Coronary artery (tissue), 2 donors: ENCODE measurements around the gene DTNB.

Experiments used
- DNase-seq: peaks from one replicate; pipeline ENCODE4 v3.0.0-alpha.2; 2017; ENCODE audit warnings: low spot score
- H3K27ac ChIP-seq, 2 donors: fragments of 200-600 bp; sonication (generic); one replicate each; pipeline ENCODE4 v1.5.1; 2016 to 2019
- H3K4me3 ChIP-seq: fragments of 200-600 bp; sonication (generic); 2 replicates; pipeline ENCODE4 v1.5.1; 2016; ENCODE audit warnings: mild to moderate bottlenecking, moderate library complexity
- CTCF ChIP-seq: fragments of 200-600 bp; sonication (generic); IDR thresholded peaks from one replicate; pipeline ENCODE4 v1.5.1; 2019; ENCODE audit warnings: antibody characterized with exemption

Gene DTNB

DNA sequence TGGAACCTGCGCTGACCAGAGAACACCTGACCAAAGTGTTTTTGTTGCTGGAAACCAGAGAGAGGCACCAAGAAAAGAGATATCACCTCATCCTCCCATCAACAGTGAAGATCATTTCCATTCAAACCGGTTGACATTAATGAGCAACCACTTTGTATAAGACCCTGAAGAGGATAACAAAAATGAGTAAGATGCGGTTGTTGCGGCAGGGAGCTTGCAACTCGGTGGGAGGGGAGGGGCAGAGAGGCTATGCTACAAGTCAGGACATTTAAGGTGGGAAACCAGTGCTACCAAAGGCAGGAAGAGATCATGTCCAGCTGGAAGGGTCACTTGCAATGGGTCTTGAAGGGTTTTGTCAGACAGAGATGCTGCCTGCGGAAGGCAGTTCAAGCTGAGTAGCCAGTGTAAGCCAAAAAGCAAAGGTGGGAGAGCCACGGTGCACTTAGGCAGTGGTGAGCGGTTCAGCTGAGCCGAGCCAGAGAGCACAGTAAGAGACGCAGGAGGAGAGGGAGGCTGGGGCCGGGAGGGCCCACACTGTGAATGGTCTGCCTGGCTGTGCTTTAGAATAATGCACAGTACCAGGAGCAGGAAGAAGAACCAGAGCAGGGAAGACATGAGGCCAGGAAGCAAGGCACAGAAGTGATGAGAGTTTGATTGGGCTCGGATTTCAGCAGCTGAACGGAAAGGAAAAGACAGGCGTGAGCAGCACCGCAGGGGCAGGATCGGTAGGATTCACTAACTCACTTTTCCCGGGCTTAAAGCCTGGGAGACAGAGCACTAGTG, 24.4 kb upstream of the DTNB start:
- no peak for TF ChIP-seq CTCF
- Histone ChIP-seq H3K4me3 (no peak overlapping the region), H3K27ac (no peak overlapping the region)
- DNase-seq, result no peak

GRCh38 chr2:25692737-25693445, 19.5 kb upstream of the DTNB start:
- Histone ChIP-seq H3K4me3 (no peak overlapping the region), H3K27ac (no peak overlapping the region)
- TF ChIP-seq CTCF, result no peak
- no peak for DNase-seq

- H3K27ac ChIP-seq, result no peak overlapping the region
- TF ChIP-seq CTCF, result no peak
- H3K4me3 ChIP-seq, result no peak overlapping the region
- DNase-seq, result no peak
These were observed 18.8 kb upstream of the DTNB start for GRCh38 chr2:25692143-25692542.

GRCh38 chr2:25690058-25690457, 16.7 kb upstream of the DTNB start:
- Histone ChIP-seq H3K27ac (no peak overlapping the region), H3K4me3 (no peak overlapping the region)
- no peak for DNase-seq
- no peak for TF ChIP-seq CTCF

- no peak for DNase-seq
- Histone ChIP-seq H3K27ac (no peak overlapping the region), H3K4me3 (no peak overlapping the region)
- TF ChIP-seq CTCF, result no peak
These were observed 14.9 kb upstream of the DTNB start for GRCh38 chr2:25688236-25688635.

DNA sequence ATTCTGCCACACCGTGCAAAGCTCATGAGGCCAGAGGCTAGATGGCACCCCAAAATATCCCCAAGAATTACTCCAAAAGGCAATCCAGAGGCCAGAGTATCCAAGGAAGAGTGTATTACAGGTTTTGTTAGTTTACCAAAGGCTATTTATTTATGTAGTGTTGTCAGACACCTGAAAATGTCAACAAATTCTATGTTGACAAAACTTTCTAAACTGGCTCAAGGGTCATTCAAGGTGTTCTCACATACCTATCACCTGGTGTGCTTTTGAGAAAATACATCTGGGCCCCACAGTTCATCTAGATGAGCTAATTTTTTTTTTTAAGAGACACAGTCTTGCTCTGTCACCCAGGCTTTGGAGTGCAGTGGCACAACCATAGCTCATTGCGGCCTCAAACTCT, 12.4 kb upstream of the DTNB start:
- no peak for TF ChIP-seq CTCF
- DNase-seq, result no peak
- Histone ChIP-seq H3K4me3 (no peak overlapping the region), H3K27ac (no peak overlapping the region)
